ENCODE results near the gene UNC93B1. TPM values are rescaled to one million over a fixed set of nuclear protein-coding genes. Genes with fewer than 3 reads are reported as not detected.

UNC93B1 gene
- total RNA-seq, 1 experiment from 2014 or later: 71.2 TPM

DNA sequence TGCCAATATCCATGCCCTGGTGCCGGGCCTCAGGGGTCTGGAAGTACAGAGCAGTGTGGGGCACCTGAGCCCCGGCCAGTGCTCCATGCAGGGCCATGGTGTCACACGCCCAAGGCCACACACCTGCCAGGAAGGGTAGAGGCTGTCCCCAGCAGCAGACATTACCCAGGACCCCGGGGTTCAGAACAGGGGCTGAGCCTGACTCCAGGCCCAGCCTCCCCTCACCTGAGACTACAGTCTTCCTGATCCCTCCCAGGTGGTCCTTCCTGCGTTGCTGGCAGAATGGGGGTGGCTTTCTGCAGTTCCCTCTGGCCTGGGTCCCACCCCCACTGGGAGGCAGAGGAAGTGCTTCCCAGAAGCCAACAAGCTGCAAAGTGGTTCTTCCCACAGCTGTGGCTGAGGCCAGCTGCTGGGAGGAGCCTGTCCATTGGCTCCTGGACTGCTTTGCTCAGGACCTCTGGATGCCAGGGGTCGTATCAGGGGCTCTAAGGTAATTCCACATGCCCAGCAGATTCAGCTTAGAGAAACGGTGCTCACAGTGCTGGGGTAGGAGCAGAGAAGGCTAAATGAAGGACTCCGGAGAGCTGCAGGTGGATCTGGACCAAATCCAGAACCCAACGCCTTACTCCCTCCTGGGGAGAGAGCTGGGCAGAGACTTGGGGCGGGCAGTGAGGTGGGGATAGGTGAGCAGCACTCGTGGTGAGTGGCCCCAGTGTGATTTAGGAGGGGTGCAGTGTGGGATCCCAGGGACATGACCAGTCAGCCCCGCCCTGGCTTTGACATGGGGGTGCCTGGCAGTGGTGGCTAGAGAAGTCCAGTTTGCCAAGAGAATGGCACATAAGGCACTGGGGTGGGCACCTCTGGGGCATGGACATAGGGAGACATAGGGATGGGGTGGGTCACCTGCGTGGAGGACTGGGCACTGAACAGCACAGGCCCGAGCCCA, 47.6 kb upstream of the UNC93B1 start:
- Mint-ChIP-seq H3K9me3 (ENCODE audit: low read depth, unreplicated experiment) (no peaks in the 10 kb centered on the region), H3K27me3 (ENCODE audit: unreplicated experiment) (no peaks in the 10 kb centered on the region), H3K36me3 (ENCODE audit: insufficient read depth, unreplicated experiment) (peaks cover 67% of the 10 kb centered on the region), H3K4me3 (ENCODE audit: low read depth, unreplicated experiment) (no peak overlapping the region), H3K27ac (ENCODE audit: unreplicated experiment) (peak overlapping the region; percentile 56), H3K4me1 (ENCODE audit: low read depth, unreplicated experiment) (no peaks in the 10 kb centered on the region)
- TSS peak; percentile 21 for BruUV-seq (replicated peaks)
- intact Hi-C loops (cut with micrococcal nuclease; ENCODE audit: unreplicated experiment): no loop called here
- DNase-seq: no peak
- CTCF ChIA-PET: interaction anchor here (0.6 kb wide), 1 partner anchor 1071 kb away, joined by 5 read pairs; no protein-coding TSS in a partner anchor
- TF ChIP-seq, protein P1, sequence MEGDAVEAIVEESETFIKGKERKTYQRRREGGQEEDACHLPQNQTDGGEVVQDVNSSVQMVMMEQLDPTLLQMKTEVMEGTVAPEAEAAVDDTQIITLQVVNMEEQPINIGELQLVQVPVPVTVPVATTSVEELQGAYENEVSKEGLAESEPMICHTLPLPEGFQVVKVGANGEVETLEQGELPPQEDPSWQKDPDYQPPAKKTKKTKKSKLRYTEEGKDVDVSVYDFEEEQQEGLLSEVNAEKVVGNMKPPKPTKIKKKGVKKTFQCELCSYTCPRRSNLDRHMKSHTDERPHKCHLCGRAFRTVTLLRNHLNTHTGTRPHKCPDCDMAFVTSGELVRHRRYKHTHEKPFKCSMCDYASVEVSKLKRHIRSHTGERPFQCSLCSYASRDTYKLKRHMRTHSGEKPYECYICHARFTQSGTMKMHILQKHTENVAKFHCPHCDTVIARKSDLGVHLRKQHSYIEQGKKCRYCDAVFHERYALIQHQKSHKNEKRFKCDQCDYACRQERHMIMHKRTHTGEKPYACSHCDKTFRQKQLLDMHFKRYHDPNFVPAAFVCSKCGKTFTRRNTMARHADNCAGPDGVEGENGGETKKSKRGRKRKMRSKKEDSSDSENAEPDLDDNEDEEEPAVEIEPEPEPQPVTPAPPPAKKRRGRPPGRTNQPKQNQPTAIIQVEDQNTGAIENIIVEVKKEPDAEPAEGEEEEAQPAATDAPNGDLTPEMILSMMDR (IDR thresholded peaks at IDR 0.05; ENCODE audit: unreplicated experiment): no peak

DNA sequence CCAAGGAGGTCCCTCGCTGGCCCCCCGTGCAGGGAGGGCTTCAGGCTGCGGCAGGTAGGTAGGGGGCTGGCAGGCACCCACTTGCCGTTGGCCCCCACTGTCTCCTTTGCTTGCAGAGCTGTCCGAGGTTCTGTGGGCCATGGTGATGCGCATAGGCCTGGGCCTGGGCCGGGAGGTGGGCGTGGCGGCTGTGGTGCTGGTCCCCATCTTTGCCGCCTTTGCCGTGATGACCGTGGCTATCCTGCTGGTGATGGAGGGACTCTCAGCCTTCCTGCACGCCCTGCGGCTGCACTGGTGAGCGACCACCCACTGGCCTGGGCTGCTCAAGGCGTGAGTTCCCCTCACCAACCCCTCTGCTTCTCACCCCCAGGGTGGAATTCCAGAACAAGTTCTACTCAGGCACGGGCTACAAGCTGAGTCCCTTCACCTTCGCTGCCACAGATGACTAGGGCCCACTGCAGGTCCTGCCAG, 46.5 kb upstream of the UNC93B1 start:
- peaks cover 56% of the 10 kb centered on the region for H3K36me3 Mint-ChIP-seq (ENCODE audit: insufficient read depth, unreplicated experiment)
- no peaks in the 10 kb centered on the region for H3K4me1 Mint-ChIP-seq (ENCODE audit: low read depth, unreplicated experiment)
- H3K4me3 Mint-ChIP-seq (ENCODE audit: low read depth, unreplicated experiment): no peak overlapping the region
- intact Hi-C loops (cut with micrococcal nuclease; ENCODE audit: unreplicated experiment): no loop called here
- H3K27ac Mint-ChIP-seq (ENCODE audit: unreplicated experiment): no peak overlapping the region
- BruUV-seq (replicated peaks): no TSS peak
- CTCF ChIA-PET: no interaction called here
- H3K9me3 Mint-ChIP-seq (ENCODE audit: low read depth, unreplicated experiment): no peaks in the 10 kb centered on the region
- no peak for DNase-seq
- H3K27me3 Mint-ChIP-seq (ENCODE audit: unreplicated experiment): no peaks in the 10 kb centered on the region
- TF ChIP-seq, protein P1 (IDR thresholded peaks at IDR 0.05; ENCODE audit: unreplicated experiment): no peak

- no TSS peak for BruUV-seq (replicated peaks)
- no peaks in the 10 kb centered on the region for H3K4me1 Mint-ChIP-seq (ENCODE audit: low read depth, unreplicated experiment)
- CTCF ChIA-PET: no interaction called here
- TF ChIP-seq, protein P1 (IDR thresholded peaks at IDR 0.05; ENCODE audit: unreplicated experiment): no peak
- no peak for DNase-seq
- H3K4me3 Mint-ChIP-seq (ENCODE audit: low read depth, unreplicated experiment): no peak overlapping the region
- no peaks in the 10 kb centered on the region for H3K27me3 Mint-ChIP-seq (ENCODE audit: unreplicated experiment)
- H3K36me3 Mint-ChIP-seq (ENCODE audit: insufficient read depth, unreplicated experiment): peaks cover 50% of the 10 kb centered on the region
- no peaks in the 10 kb centered on the region for H3K9me3 Mint-ChIP-seq (ENCODE audit: low read depth, unreplicated experiment)
- H3K27ac Mint-ChIP-seq (ENCODE audit: unreplicated experiment): no peak overlapping the region
- intact Hi-C loops (cut with micrococcal nuclease; ENCODE audit: unreplicated experiment): no loop called here
These were observed 45.8 kb upstream of the UNC93B1 start for GRCh38 chr11:68049509-68050370.

- CTCF ChIA-PET: no interaction called here
- DNase-seq: no peak
- H3K4me1 Mint-ChIP-seq (ENCODE audit: low read depth, unreplicated experiment): no peaks in the 10 kb centered on the region
- no peak overlapping the region for H3K4me3 Mint-ChIP-seq (ENCODE audit: low read depth, unreplicated experiment)
- H3K27ac Mint-ChIP-seq (ENCODE audit: unreplicated experiment): no peak overlapping the region
- no peaks in the 10 kb centered on the region for H3K9me3 Mint-ChIP-seq (ENCODE audit: low read depth, unreplicated experiment)
- TF ChIP-seq, protein P1 (IDR thresholded peaks at IDR 0.05; ENCODE audit: unreplicated experiment): no peak
- no peaks in the 10 kb centered on the region for H3K27me3 Mint-ChIP-seq (ENCODE audit: unreplicated experiment)
- intact Hi-C loops (cut with micrococcal nuclease; ENCODE audit: unreplicated experiment): no loop called here
- BruUV-seq (replicated peaks): no TSS peak
- peaks cover 47% of the 10 kb centered on the region for H3K36me3 Mint-ChIP-seq (ENCODE audit: insufficient read depth, unreplicated experiment)
These were observed 45.0 kb upstream of the UNC93B1 start for GRCh38 chr11:68048681-68049508.

Data from Calu3 (cell line).